ENCODE measurements around the gene RAB40B.
A peak's percentile ranks its signal among the peaks of the same experiment; 100 is the strongest.
"Not testable (repeated sequence)": the region's sequence is repeated elsewhere in the genome, so short reads cannot be mapped to it uniquely, and the experiment has no call there.

Gene RAB40B

DNA sequence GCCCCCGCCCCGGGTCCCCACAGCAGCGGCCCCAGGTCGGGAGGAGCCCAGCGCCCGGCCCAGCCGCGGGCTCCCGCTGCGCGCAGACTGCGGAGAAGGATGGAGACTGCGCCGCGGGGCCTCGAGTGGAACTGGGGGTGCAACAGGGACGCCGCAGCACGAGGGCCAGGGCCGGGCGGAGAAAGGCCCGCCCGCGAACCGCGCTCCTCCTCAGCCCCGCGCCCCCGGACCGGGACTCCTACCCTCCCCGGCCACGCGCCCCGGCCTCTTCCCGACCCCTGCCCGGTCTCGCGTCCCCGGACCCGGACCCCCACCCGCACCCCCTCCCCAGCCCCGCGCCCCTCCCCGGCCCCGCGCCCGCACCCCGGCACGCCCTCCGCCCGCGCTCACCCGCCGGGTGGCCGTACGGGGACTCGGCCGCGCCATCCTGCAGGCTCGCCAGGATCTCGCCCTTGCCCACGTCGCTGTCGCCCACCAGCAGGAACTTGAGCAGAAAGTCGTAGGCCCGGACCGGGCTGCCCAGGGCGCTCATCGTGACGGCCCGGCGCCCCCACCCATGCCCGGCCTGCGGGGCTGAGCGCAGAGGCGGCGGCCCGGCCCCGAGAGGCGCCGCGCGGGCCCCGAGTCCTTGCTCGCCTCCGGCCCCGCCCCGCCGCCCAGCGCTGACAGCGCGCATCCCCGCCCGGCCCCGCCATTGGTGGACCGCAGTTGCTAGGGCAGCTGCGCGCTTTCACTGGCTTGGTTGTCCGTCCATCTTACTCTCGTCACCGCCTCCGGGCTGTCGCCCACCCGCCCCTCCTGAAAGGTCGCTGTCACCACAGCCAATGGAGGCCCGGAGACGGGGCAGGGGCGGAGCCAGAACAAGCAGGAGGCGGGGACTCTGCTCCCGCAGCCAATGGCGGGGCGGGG is at the start of gene RAB40B:
TSS of gene RAB40B (minus strand) at position 634 of the 909 bp plus-strand sequence. CDS start at position 532, 102 bp downstream.
- DNase-seq (ENCODE audit: low read depth): peak; percentile 96

DNA sequence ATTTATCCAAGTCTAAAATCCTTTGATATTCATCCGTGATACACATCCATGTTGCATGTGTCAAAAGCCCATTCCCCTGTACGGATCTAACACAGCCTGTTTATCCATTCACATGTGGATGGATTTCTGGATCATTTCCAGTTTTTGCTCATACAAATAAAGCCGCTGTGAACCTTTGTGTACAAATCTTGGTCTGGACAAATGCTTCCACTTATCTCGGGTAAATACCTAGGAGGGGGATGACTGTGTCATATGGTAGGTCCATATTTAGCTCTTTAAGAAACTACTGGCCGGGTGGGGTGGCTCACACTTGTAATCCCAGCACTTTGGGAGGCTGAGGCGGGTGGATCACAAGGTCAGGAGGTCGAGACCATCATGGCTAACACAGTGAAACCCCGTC is 47.0 kb upstream of the RAB40B start:
- DNase-seq (ENCODE audit: low read depth): no peak

DNA sequence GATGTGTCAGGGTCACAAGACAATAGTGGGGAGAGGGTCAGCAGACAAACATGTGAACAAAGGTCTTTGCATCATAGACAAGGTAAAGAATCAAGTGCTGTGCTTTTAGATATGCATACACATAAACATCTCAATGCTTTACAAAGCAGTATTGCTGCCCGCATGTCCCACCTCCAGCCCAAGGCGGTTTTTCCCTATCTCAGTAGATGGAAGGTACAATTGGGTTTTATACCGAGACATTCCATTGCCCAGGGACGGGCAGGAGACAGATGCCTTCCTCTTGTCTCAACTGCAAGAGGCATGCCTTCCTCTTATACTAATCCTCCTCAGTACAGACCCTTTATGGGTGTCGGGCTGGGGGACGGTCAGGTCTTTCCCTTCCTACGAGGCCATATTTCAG is 46.2 kb upstream of the RAB40B start:
- not testable (repeated sequence) for DNase-seq (ENCODE audit: low read depth)

DNA sequence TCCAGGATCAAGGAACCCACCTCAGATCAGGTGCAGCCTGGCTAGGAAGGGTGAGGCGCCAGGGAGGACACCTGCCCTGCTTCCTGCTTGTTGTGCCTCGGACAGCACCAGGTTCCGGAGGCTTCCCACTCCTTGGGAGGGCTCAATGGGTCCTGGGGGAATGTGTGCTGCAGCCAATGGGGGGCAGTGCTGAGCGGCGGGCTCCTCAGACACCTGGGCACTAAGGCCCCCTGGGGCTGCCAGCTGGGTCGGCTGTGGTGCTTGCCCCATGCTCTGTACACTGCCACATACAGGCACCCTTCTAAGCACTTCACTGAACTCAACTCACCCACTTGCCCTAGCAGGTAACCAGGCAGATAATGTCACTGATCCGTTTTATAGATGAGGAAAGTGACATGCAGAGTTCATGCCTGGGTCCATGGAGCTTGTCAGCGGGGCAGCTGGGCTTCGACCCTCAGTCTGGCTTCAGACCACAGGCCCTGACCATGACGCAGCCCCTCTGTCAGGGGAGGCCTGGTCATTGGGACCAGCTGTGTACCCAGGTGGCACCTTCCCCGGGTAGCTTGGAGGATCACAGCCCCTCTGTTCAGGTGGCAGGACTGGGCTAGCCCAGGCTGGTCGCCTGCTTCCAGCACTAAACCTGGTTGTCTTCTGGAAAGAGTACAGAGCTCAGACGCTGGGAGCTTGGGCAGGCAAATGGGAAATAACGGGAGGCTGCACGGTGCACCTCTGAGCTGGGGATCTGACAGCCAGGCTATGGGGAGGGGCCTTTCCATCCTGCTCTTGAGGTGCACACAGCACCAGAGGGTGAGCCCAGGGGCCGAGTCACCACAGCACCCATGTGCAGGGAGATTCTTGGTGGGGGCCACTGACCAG is 45.1 kb upstream of the RAB40B start:
- no peak for DNase-seq (ENCODE audit: low read depth)

GRCh38 chr17:82740906-82741759 is 42.6 kb upstream of the RAB40B start:
- DNase-seq (ENCODE audit: low read depth): no peak

DNA sequence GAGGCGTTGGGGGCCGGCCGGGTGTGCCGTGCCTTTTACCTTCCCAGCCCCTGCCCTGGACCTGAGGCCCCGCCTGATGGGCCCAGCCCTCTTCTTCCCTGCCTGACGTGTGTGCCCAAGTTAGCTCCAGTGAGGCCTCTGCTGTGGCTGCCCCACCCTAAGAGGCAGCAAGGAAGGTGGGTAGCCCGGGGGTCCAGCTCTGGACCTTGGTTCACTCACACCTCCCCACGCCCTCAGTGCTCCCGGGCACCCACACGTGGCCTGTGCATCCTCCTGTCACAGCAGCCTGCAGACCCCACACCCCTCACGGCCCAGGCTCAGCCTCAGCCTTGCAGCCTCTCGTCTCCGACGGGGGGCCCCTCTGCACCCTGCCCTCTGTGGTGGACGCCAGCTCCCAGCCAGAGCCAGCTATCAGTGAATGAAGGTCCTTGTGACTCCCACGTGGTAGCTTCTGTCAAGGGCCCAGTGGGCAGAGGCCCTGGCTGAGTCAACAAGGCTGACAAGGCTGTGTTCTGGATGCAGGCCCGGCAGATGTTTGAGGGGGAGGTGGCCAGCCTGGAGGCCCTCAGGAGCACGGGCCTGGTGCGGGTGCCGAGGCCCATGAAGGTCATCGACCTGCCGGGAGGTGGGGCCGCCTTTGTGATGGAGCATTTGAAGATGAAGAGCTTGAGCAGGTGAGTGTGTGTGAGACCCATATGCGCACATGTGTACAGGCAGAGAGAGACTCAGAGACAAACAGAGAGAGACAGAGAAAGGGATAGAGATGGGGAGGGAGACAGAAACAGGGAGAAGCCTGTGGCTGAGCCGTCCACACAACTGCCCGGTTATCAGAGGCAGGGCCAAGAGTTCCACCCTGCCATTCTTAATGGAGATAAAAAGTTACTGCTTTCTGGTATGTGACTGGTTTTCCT is 39.7 kb upstream of the RAB40B start:
- DNase-seq (ENCODE audit: low read depth): no peak

GRCh38 chr17:82736511-82737185 is 38.1 kb upstream of the RAB40B start:
- no peak for DNase-seq (ENCODE audit: low read depth)

DNA sequence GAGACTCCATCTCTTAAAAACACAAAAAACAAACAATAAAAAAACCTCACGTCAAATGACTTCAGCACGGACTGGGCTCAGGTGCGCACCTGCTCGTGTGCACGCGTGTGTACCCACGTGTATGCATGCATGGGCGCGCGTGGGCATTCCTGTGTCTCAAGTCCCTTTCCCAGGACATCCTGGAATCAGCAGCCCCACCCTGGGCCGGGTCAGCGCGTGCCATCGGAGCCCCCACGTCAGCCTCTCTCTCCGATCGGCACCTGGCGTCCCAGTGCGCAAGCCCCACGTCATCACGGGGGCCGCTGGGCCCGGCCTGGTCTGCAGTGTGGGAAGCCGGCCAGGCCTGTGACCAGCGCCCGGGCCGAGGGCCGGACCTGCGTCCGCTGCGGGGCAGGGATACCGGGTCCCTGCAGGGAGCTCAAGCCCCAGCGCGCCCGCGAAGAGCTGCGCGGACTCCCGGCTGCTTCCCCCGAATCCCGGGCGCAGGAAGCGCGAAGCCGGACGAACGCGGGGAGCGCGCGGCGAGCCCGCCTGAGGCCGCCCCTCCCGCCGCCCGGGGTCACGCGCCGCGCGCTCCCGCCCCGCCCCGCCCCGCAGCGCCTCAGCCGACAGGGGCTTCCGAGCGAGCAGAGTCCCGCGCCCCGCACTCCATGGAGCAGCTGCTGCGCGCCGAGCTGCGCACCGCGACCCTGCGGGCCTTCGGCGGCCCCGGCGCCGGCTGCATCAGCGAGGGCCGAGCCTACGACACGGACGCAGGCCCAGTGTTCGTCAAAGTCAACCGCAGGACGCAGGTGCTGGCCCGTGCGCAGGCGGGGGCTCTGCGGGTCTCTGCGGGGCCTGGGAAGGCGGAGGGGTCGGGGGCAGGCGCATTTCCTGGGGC is 36.7 kb upstream of the RAB40B start, which contains the start of gene FN3K:
TSS of gene FN3K (plus strand) at position 629 of the 880 bp plus-strand sequence. CDS start at position 651, 22 bp downstream.
- DNase-seq (ENCODE audit: low read depth): no peak

DNA sequence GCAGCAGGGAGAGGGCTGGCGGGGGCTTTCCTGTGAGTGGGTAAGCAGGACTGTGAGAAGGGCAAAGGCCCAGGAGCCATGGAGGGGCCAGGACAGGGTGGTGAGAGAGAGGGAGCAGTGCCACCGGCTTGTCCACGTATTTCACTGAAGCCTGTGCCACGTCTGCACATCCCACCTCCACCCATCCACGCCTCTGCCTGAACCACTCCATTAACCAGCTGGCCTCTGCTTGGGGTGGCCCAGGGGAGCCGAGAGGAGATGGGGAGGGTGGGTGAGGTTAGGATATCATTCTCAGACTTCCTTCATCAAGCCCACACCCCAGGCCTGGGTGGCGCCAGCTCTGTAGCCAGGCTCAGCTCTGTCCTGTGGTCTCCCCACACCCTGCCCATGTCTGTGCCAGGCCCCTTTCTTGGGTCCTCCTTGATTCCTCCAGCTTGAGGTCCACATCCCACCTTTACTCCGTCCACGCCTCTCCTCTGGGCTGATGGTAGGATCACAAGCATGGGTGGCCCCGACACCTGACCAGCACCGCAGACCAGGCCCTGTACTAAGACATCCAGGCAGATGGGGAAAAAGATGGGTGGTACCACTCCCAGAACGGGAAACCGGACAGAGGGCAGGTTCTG is 33.7 kb upstream of the RAB40B start:
- DNase-seq (ENCODE audit: low read depth): no peak

DNA sequence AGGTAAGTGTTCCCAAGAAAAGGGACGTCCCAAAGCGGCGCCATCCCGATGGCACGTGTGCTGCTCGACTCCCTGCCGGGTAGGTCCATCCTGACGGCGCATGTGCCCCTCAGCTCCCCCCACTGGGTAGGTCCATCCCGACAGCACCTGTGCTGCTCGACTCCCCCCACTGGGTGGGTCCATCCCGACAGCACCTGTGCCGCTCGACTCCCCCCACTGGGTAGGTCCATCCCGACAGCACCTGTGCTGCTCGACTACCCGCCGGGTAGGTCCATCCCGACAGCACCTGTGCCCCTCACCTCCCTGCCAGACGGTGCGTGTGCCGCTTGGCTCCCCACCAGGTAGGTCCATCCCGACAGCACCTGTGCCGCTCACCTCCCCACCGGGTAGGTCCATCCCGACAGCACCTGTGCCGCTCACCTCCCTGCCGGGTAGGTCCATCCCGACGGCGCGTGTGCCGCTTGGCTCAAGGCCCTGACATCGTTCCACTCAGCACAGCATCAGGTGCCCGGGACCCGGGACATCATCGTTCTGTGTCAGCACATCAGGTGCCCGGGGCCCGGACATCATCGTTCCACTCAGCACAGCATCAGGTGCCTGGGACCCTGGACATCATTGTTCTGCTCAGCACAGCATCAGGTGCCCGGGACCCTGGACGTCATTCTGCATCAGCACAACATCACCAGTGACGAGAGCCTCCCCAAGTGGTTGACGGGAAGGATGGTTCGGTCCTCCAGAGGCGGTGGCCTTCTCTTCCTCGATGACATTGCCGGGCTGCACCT is 31.2 kb upstream of the RAB40B start:
- no peak for DNase-seq (ENCODE audit: low read depth)

GRCh38 chr17:82726427-82726826 is 27.9 kb upstream of the RAB40B start:
- no peak for DNase-seq (ENCODE audit: low read depth)

GRCh38 chr17:82723169-82723807 is 24.8 kb upstream of the RAB40B start:
- DNase-seq (ENCODE audit: low read depth): no peak

DNA sequence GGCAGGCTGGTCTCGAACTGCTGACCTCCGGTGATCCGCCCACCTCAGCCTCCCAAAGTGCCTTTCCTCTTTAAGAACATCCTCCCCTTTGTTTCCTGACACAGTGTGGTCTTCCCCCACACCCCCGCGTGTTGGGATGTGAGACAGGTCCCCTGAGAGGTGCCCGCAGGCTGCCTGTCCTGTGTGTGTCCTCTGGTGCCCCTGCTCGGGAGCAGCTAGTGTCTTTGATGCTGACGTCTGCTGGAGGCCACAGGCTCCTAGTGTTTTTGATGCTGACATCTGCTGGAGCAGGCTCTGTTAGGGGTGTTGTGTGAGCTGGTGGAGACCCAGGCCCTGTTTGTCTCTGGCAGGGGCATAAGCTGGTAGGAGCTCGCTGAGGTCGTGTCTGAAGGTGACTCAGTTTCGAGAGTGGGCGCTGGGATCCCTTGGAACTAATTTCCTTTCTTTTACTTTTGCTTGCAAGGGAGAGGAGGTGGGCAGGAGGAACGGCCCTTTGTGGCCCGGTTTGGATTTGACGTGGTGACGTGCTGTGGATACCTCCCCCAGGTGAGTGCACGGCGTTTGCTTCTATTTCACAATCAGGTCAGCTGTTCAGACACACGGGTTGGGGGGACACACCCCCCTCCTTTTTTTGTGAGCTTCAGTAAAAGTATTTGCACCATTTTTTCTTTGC is 24.0 kb upstream of the RAB40B start:
- no peak for DNase-seq (ENCODE audit: low read depth)

DNA sequence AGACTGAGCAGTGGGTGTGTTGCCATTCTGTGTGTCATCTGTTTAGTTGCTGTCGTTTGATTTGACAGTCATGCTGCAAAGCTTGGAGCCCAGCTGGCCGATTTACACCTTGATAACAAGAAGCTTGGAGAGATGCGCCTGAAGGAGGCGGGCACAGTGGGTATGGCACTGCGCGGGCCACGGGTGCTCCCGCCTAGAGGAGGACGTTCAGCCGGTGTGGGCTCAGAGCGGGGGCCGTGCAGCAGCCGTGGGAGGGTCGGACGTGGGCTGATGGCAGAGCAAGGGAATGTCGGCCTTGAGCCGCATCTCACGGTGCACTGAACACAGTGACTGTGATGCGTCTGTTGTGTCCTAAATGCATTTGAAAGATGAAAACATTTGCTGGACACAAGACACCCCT is 21.7 kb upstream of the RAB40B start:
- no peak for DNase-seq (ENCODE audit: low read depth)

GRCh38 chr17:82718986-82719685 is 20.6 kb upstream of the RAB40B start:
- DNase-seq (ENCODE audit: low read depth): no peak
